Hepatocyte (in vitro differentiated cells): ENCODE data around the gene DHRS13. TPM values are rescaled to one million over a fixed set of nuclear protein-coding genes. Genes with fewer than 3 reads are reported as not detected.

Experiments used
- DNase-seq: peaks from one replicate; pipeline ENCODE4 v3.0.0-alpha.2; 2016; ENCODE audit warnings: low spot score
- H2AFZ ChIP-seq: fragments of 200-600 bp; sonication (generic); 2 replicates; pipeline ENCODE4 v1.6.0; 2016; ENCODE audit warnings: antibody characterized with exemption, mild to moderate bottlenecking
- H3K27ac ChIP-seq: fragments of 200-600 bp; sonication (generic); 2 replicates; pipeline ENCODE4 v1.5.1; 2016; ENCODE audit warnings: mild to moderate bottlenecking
- H3K27me3 ChIP-seq: fragments of 200-600 bp; sonication (generic); 2 replicates; pipeline ENCODE4 v1.6.1; 2016
- H3K36me3 ChIP-seq: fragments of 200-600 bp; sonication (generic); replicated peaks from 2 replicates; pipeline ENCODE4 v1.5.1; 2016; ENCODE audit warnings: low read depth; ENCODE audit not compliant: insufficient read depth
- H3K4me1 ChIP-seq: fragments of 200-600 bp; sonication (generic); 2 replicates; pipeline ENCODE4 v1.5.1; 2016; ENCODE audit warnings: mild to moderate bottlenecking, moderate library complexity; ENCODE audit not compliant: insufficient read depth
- H3K4me2 ChIP-seq: fragments of 200-600 bp; sonication (generic); 2 replicates; pipeline ENCODE4 v1.6.0; 2016
- H3K4me3 ChIP-seq: fragments of 200-600 bp; sonication (generic); 2 replicates; pipeline ENCODE4 v1.5.1; 2016; ENCODE audit warnings: mild to moderate bottlenecking
- H3K79me2 ChIP-seq: fragments of 200-600 bp; sonication (generic); 2 replicates; pipeline ENCODE4 v1.6.0; 2017; ENCODE audit warnings: mild to moderate bottlenecking
- H3K9me2 ChIP-seq: fragments of 200-600 bp; sonication (generic); replicated peaks from 2 replicates; pipeline ENCODE4 v1.6.0; 2017; ENCODE audit warnings: mild to moderate bottlenecking; ENCODE audit not compliant: insufficient read depth
- H3K9me3 ChIP-seq: fragments of 200-600 bp; sonication (generic); 2 replicates; pipeline ENCODE4 v1.5.1; 2016; ENCODE audit warnings: low read depth, mild to moderate bottlenecking
- H4K20me1 ChIP-seq: fragments of 200-600 bp; sonication (generic); 2 replicates; pipeline ENCODE4 v1.6.0; 2016; ENCODE audit warnings: mild to moderate bottlenecking; ENCODE audit not compliant: insufficient read depth, poor library complexity, severe bottlenecking
- CTCF ChIP-seq: fragments of 200-600 bp; sonication (generic); IDR thresholded peaks from 2 replicates; pipeline ENCODE4 v1.5.1; 2016; ENCODE audit warnings: antibody characterized with exemption, mild to moderate bottlenecking; ENCODE audit not compliant: poor library complexity
- EZH2 ChIP-seq: fragments of 200-600 bp; sonication (generic); IDR thresholded peaks from 2 replicates; pipeline ENCODE4 v1.6.1; 2016; ENCODE audit warnings: antibody characterized with exemption, mild to moderate bottlenecking, borderline replicate concordance
- EZH2phosphoT487 ChIP-seq: fragments of 200-600 bp; sonication (generic); IDR thresholded peaks from one replicate; pipeline ENCODE4 v1.6.1; 2018; ENCODE audit warnings: antibody characterized with exemption, mild to moderate bottlenecking, low read depth, moderate library complexity; ENCODE audit not compliant: unreplicated experiment, severe bottlenecking
- WGBS: methylation state at CpG from one replicate; pipeline ENCODE4 v1.1.6; 2016; ENCODE audit warnings: low lambda C conversion rate; ENCODE audit errors: missing lambda C conversion rate; 5-methylcytosine and 5-hydroxymethylcytosine counted together
- polyA plus RNA-seq: library from polyadenylated mRNA; unstranded; fragments of >200 nt; fragmentation: Nextera tagmentation; extraction: Ambion mirVana; gene quantifications from 2 replicates; pipeline ENCODE4 v1.2.1, GENCODE V29; 2016
- total RNA-seq: library from RNA; depleted of rRNA; stranded (reverse); fragments of >200 nt; gene quantifications from 2 replicates; pipeline ENCODE4 v1.2.3, GENCODE V29; 2014

DHRS13 gene
- total and polyA plus RNA-seq, 2 experiments from 2014 or later: 14.9 to 15.4 TPM

DNA sequence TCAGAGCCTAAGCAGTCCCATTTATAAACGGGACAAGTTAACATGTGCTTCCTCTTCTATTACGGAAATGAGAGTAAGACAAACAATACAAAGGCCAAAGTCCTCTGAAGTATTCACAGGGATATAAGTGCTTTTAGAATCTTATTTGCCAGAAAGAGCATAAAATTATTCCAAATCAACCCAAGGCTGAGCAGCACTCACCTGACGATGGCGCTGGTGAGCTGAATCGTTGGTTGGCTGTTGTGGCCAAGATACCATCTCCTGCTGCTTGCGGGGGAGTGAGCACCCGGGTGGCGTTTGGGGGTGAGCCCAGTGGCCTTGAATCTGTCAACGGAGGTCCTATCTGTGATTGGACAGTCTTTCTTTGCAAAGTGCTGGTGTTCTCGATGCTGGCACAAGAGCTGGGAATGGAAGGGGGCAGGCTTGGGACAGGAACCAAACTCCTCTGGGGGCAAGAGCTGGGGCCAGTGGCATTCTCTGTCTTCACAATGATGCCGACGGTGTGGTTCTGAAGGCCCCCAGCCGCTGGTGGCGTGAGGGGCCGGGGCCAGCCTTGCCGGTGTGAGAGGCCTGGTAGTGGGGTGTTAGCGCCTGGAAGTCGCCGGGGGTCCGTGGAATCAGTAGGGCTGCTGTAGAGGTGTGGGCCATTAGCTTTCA is 9.5 kb upstream of the DHRS13 start:
- Histone ChIP-seq H3K9me2 (no peaks in the 10 kb centered on the region), H3K4me3 (no peak overlapping the region), H3K4me1 (peaks cover 9% of the 10 kb centered on the region), H3K79me2 (peaks cover 14% of the 10 kb centered on the region), H2AFZ (no peak overlapping the region), H3K4me2 (no peak overlapping the region), H3K27ac (peak overlapping the region; percentile 53), H3K9me3 (no peaks in the 10 kb centered on the region), H3K27me3 (no peaks in the 10 kb centered on the region), H4K20me1 (peaks cover 6% of the 10 kb centered on the region), H3K36me3 (peaks cover 4% of the 10 kb centered on the region)
- DNase-seq: no peak
- 87% methylated on average over 20 of the region's 20 CpGs for WGBS
- TF ChIP-seq CTCF: peak; percentile 26
- no peak for TF ChIP-seq EZH2phosphoT487

GRCh38 chr17:28911411-28912045 is 8.6 kb upstream of the DHRS13 start:
- Histone ChIP-seq H2AFZ (no peak overlapping the region), H4K20me1 (peaks cover 6% of the 10 kb centered on the region), H3K27ac (peak overlapping the region; percentile 53), H3K4me2 (no peak overlapping the region), H3K9me2 (no peaks in the 10 kb centered on the region), H3K79me2 (peaks cover 14% of the 10 kb centered on the region), H3K4me3 (no peak overlapping the region), H3K4me1 (peaks cover 9% of the 10 kb centered on the region), H3K36me3 (peaks cover 4% of the 10 kb centered on the region), H3K9me3 (no peaks in the 10 kb centered on the region), H3K27me3 (no peaks in the 10 kb centered on the region)
- 91% methylated on average over 13 of the region's 13 CpGs for WGBS
- TF ChIP-seq EZH2phosphoT487 (no peak), CTCF (no peak), EZH2 (no peak)
- no peak for DNase-seq

GRCh38 chr17:28910534-28910933 is 7.7 kb upstream of the DHRS13 start:
- Histone ChIP-seq H4K20me1 (no peaks in the 10 kb centered on the region), H2AFZ (no peak overlapping the region), H3K9me3 (no peaks in the 10 kb centered on the region), H3K9me2 (no peaks in the 10 kb centered on the region), H3K36me3 (peaks cover 4% of the 10 kb centered on the region), H3K27ac (no peak overlapping the region), H3K27me3 (no peaks in the 10 kb centered on the region), H3K4me3 (no peak overlapping the region), H3K79me2 (peaks cover 9% of the 10 kb centered on the region), H3K4me2 (no peak overlapping the region), H3K4me1 (peaks cover 9% of the 10 kb centered on the region)
- no peak for TF ChIP-seq EZH2
- TF ChIP-seq EZH2phosphoT487: no peak
- TF ChIP-seq CTCF: no peak
- 100% methylated on average over 1 of the region's 1 CpG for WGBS
- DNase-seq: no peak
